ENCODE measurements around the gene AP1M2. TPM values are rescaled to one million over a fixed set of nuclear protein-coding genes. Genes with fewer than 3 reads are reported as not detected.

The AP1M2 gene
- total and polyA plus RNA-seq, 2 donors from 2014 or later = 74.1 to 232 TPM

DNA sequence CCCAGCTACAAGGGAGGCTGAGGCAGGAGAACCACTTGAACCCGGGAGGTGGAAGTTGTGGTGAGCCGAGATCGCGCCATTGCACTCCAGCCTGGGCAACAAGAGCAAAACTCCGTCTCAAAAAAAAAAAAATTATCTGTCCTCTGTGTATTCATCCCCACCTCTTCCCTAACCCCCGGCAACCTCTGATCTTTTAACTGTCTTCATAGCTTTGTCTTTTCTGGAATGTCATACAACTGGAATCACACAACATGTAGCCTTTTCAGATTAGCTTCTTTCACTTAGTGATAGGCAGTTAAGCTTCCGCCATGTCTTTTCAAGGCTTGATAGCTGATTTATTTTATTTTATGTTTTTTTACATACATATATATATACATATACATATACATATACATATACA, 61.5 kb downstream of the AP1M2 start:
- TF ChIP-seq, protein P1, sequence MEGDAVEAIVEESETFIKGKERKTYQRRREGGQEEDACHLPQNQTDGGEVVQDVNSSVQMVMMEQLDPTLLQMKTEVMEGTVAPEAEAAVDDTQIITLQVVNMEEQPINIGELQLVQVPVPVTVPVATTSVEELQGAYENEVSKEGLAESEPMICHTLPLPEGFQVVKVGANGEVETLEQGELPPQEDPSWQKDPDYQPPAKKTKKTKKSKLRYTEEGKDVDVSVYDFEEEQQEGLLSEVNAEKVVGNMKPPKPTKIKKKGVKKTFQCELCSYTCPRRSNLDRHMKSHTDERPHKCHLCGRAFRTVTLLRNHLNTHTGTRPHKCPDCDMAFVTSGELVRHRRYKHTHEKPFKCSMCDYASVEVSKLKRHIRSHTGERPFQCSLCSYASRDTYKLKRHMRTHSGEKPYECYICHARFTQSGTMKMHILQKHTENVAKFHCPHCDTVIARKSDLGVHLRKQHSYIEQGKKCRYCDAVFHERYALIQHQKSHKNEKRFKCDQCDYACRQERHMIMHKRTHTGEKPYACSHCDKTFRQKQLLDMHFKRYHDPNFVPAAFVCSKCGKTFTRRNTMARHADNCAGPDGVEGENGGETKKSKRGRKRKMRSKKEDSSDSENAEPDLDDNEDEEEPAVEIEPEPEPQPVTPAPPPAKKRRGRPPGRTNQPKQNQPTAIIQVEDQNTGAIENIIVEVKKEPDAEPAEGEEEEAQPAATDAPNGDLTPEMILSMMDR (IDR thresholded peaks at IDR 0.05; ENCODE audit: borderline replicate concordance, extremely low read depth, insufficient read depth) = no peak
- Histone ChIP-seq H3K9me3 (ENCODE audit: control insufficient read depth in 2 of 3, insufficient read depth in 1 of 3, low read length in 3 of 3) (no peaks in the 10 kb centered on the region), H3K9ac (ENCODE audit: low read length in 3 of 3) (no peak overlapping the region), H3K27me3 (ENCODE audit: control insufficient read depth, insufficient read depth, low read length) (no peaks in the 10 kb centered on the region), H3K27ac (ENCODE audit: low read depth in 2 of 2, low read length in 2 of 2) (no peak overlapping the region), H3K4me1 (ENCODE audit: control insufficient read depth in 2 of 3, insufficient read depth in 2 of 3, low read depth in 1 of 3, low read length in 3 of 3) (no peaks in the 10 kb centered on the region), H3K4me3 (ENCODE audit: low read length in 3 of 3) (no peak overlapping the region), H3K36me3 (ENCODE audit: control insufficient read depth in 2 of 3, insufficient read depth in 3 of 3, low read length in 3 of 3) (no peaks in the 10 kb centered on the region)
- no peak for DNase-seq
- intact Hi-C loops (cut with DNase I) = no loop called here
- no peak for FAIRE-seq

DNA sequence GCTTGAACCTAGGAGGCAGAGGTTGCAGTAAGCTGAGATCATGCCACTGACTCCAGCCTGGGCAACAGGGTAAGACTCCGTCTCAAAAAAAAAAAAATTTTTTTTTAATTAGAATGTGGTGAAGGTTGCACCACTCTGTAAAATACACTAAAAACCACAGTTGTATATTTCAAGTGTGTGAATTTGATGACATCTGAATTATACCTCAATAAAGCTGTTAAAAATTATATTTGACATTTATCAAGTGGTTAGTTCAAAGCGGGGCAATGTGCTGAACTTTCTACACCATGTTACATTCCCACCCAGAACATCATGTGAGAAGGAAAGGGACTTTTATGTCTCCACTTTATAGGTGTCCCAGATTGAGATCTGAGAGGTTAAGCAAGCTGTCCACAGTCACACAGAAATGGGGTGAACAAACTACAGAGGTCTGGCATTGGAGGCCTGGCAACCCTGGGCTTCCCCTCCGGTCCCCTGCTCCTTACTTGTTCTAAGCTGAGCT, 63.9 kb downstream of the AP1M2 start:
- no peak for DNase-seq
- H3K9me3 ChIP-seq (ENCODE audit: control insufficient read depth in 2 of 3, insufficient read depth in 1 of 3, low read length in 3 of 3) = no peaks in the 10 kb centered on the region
- TF ChIP-seq, protein P1 (IDR thresholded peaks at IDR 0.05; ENCODE audit: borderline replicate concordance, extremely low read depth, insufficient read depth) = no peak
- H3K9ac ChIP-seq (ENCODE audit: low read length in 3 of 3) = no peak overlapping the region
- FAIRE-seq = no peak
- no peak overlapping the region for H3K4me3 ChIP-seq (ENCODE audit: low read length in 3 of 3)
- H3K27ac ChIP-seq (ENCODE audit: low read depth in 2 of 2, low read length in 2 of 2) = no peak overlapping the region
- intact Hi-C loops (cut with DNase I) = no loop called here
- H3K36me3 ChIP-seq (ENCODE audit: control insufficient read depth in 2 of 3, insufficient read depth in 3 of 3, low read length in 3 of 3) = no peaks in the 10 kb centered on the region
- H3K4me1 ChIP-seq (ENCODE audit: control insufficient read depth in 2 of 3, insufficient read depth in 2 of 3, low read depth in 1 of 3, low read length in 3 of 3) = peaks cover 0 to 3% (median 0%) of the 10 kb centered on the region in 3 donors
- H3K27me3 ChIP-seq (ENCODE audit: control insufficient read depth, insufficient read depth, low read length) = peaks cover 7% of the 10 kb centered on the region

Small RNA genes lying within 50 kb of the gene (microRNA-seq; reads per million reads assigned to microRNA genes)
- gene MIR1238 = not detected

Other genes starting within 250 kb of the AP1M2 start
- gene ICAM3, start 247.7 kb downstream of the AP1M2 start, total RNA-seq = 17.4 TPM
- gene ICAM3, start 247.7 kb downstream of the AP1M2 start, polyA plus RNA-seq (ENCODE audit: insufficient read depth, low read depth, low replicate concordance) = 21.8 TPM
- gene TYK2, start 206.7 kb downstream of the AP1M2 start, total RNA-seq = 127 TPM
- 131 TPM for gene TYK2, start 206.7 kb downstream of the AP1M2 start, polyA plus RNA-seq (ENCODE audit: insufficient read depth, low read depth, low replicate concordance)
- gene CDC37, start 183.8 kb downstream of the AP1M2 start, total RNA-seq = 139 TPM
- 149 TPM for gene CDC37, start 183.8 kb downstream of the AP1M2 start, polyA plus RNA-seq (ENCODE audit: insufficient read depth, low read depth, low replicate concordance)
- gene PDE4A, start 166.8 kb downstream of the AP1M2 start, total RNA-seq = 17.5 TPM
- gene PDE4A, start 166.8 kb downstream of the AP1M2 start, polyA plus RNA-seq (ENCODE audit: insufficient read depth, low read depth, low replicate concordance) = 4.5 TPM
- gene KEAP1, start 84.0 kb downstream of the AP1M2 start, total RNA-seq = 60.8 TPM
- gene KEAP1, start 84.0 kb downstream of the AP1M2 start, polyA plus RNA-seq (ENCODE audit: insufficient read depth, low read depth, low replicate concordance) = 79.4 TPM
- 0.69 TPM for gene S1PR5, start 69.9 kb downstream of the AP1M2 start, total RNA-seq
- 0.84 TPM for gene S1PR5, start 69.9 kb downstream of the AP1M2 start, polyA plus RNA-seq (ENCODE audit: insufficient read depth, low read depth, low replicate concordance)
- 32.7 TPM for gene ATG4D, start 43.4 kb downstream of the AP1M2 start, total RNA-seq
- gene ATG4D, start 43.4 kb downstream of the AP1M2 start, polyA plus RNA-seq (ENCODE audit: insufficient read depth, low read depth, low replicate concordance) = 91.7 TPM
- 29.4 TPM for gene KRI1, start 21.3 kb downstream of the AP1M2 start, total RNA-seq
- 13.9 TPM for gene KRI1, start 21.3 kb downstream of the AP1M2 start, polyA plus RNA-seq (ENCODE audit: insufficient read depth, low read depth, low replicate concordance)
- 8.8 TPM for gene CDKN2D, start 18.3 kb downstream of the AP1M2 start, total RNA-seq
- 14.7 TPM for gene CDKN2D, start 18.3 kb downstream of the AP1M2 start, polyA plus RNA-seq (ENCODE audit: insufficient read depth, low read depth, low replicate concordance)
- 345 TPM for gene SLC44A2, start 38.2 kb upstream of the AP1M2 start, total RNA-seq
- 150 TPM for gene SLC44A2, start 38.2 kb upstream of the AP1M2 start, polyA plus RNA-seq (ENCODE audit: insufficient read depth, low read depth, low replicate concordance)
- 206 TPM for gene ILF3, start 67.0 kb upstream of the AP1M2 start, total RNA-seq
- gene ILF3, start 67.0 kb upstream of the AP1M2 start, polyA plus RNA-seq (ENCODE audit: insufficient read depth, low read depth, low replicate concordance) = 58.3 TPM
- gene QTRT1, start 114.1 kb upstream of the AP1M2 start, total RNA-seq = 55.2 TPM
- gene QTRT1, start 114.1 kb upstream of the AP1M2 start, polyA plus RNA-seq (ENCODE audit: insufficient read depth, low read depth, low replicate concordance) = 77.2 TPM
- gene DNM2, start 130.8 kb upstream of the AP1M2 start, total RNA-seq = 226 TPM
- 79.0 TPM for gene DNM2, start 130.8 kb upstream of the AP1M2 start, polyA plus RNA-seq (ENCODE audit: insufficient read depth, low read depth, low replicate concordance)
- gene TMED1, start 248.9 kb upstream of the AP1M2 start, total RNA-seq = 36.0 TPM
- 60.6 TPM for gene TMED1, start 248.9 kb upstream of the AP1M2 start, polyA plus RNA-seq (ENCODE audit: insufficient read depth, low read depth, low replicate concordance)